K562 (cell line): Measurements from ENCODE around the gene STEEP1. TPM values are rescaled to one million over a fixed set of nuclear protein-coding genes. Genes with fewer than 3 reads are reported as not detected.

Experiments used
- ATAC-seq: fragments of 200-7000 bp; cut with Tn5 transposase; 3 replicates; pipeline ENCODE4 v1.9.1; 2020; ENCODE audit warnings: moderate library complexity
- BruUV-seq: library from RNA; stranded (reverse); fragments of 400-500 nt; replicated peaks from 2 replicates; lab custom pipeline; 2021; lab: Mats Ljungman, UMichigan
- CTCF ChIA-PET: fragments of 300-600 bp; formaldehyde crosslinking; extraction: SDS; loops from one replicate; lab custom pipeline; 2021; ENCODE audit warnings: low intra/inter-chr PET ratio; lab: Yijun Ruan, JAX
- POLR2A ChIA-PET: fragments of 300-600, 350-650 bp; sonication (Branson Sonifier 250); formaldehyde crosslinking; extraction: SDS; loops from one replicate; lab custom pipeline; 2021; ENCODE audit warnings: antibody characterized with exemption, inconsistent platforms; lab: Yijun Ruan, JAX
- DNase-seq, 4 experiments: peaks; one replicate each; pipeline versions ENCODE4 v3.0.0 to v3.0.0-alpha.2; 2011 to 2018; ENCODE audit warnings: low spot score in 3 of 4, mixed read lengths in 3 of 4; ENCODE audit errors: extremely low read depth in 1 of 4
- FAIRE-seq: peaks from 2 replicates; lab custom pipeline; 2011; peaks lifted over from hg19 to GRCh38; lab: Jason Lieb, UNC
- H2AFZ ChIP-seq: 2 replicates; pipeline ENCODE4 v1.6.0; 2011; ENCODE audit warnings: low read depth, low read length, control low read depth, inconsistent platforms
- H3K27ac ChIP-seq: fragments of 200-600 bp; 3 replicates; pipeline ENCODE4 v1.8.0; 2011; ENCODE audit warnings: low read depth, mild to moderate bottlenecking, control low read depth, inconsistent platforms, low read length, moderate library complexity, mixed read lengths; ENCODE audit errors: extremely low read depth
- H3K27me3 ChIP-seq, 2 experiments: fragments of 300-600 bp in 1 of 2; 2 replicates in 1 of 2; 3 replicates in 1 of 2; pipeline versions ENCODE4 v1.6.0 to v1.8.0; 2011; ENCODE audit warnings: inconsistent platforms in 2 of 2, low read length in 2 of 2, mild to moderate bottlenecking in 1 of 2, mixed read lengths in 1 of 2, moderate library complexity in 1 of 2; ENCODE audit not compliant: control insufficient read depth in 2 of 2, insufficient read depth in 2 of 2
- H3K36me3 ChIP-seq: fragments of 300-600 bp; 3 replicates; pipeline ENCODE4 v1.8.0; 2011; ENCODE audit warnings: mild to moderate bottlenecking, low read length, inconsistent platforms; ENCODE audit not compliant: control insufficient read depth, insufficient read depth
- H3K4me1 ChIP-seq, 2 experiments: fragments of 200-600 bp in 1 of 2; replicated peaks in 1 of 2; 2 replicates in 1 of 2; 3 replicates in 1 of 2; pipeline versions ENCODE4 v1.5.1 to v1.8.0; 2011; ENCODE audit warnings: inconsistent platforms in 2 of 2, low read length in 2 of 2, mild to moderate bottlenecking in 1 of 2, mixed read lengths in 1 of 2, moderate library complexity in 1 of 2; ENCODE audit not compliant: control insufficient read depth in 2 of 2, insufficient read depth in 2 of 2
- H3K4me2 ChIP-seq: 2 replicates; pipeline ENCODE4 v1.6.1; 2011; ENCODE audit warnings: low read length, control low read depth, inconsistent platforms, mixed read lengths; ENCODE audit not compliant: insufficient read depth
- H3K4me3 ChIP-seq: fragments of 200-600 bp; sonication (generic), shearing (Covaris generic); 2 replicates; pipeline ENCODE4 v1.5.1; 2016; ENCODE audit warnings: control low read depth, inconsistent platforms
- H3K79me2 ChIP-seq: fragments of 200-600 bp; 3 replicates; pipeline ENCODE4 v1.8.0; 2011; ENCODE audit warnings: low read length, inconsistent platforms; ENCODE audit not compliant: control insufficient read depth, insufficient read depth
- H3K9ac ChIP-seq, 2 experiments: 2 replicates each; pipeline versions ENCODE4 v1.6.0 to v1.6.1; 2011; ENCODE audit warnings: low read depth in 2 of 2, low read length in 2 of 2, control low read depth in 1 of 2, inconsistent platforms in 1 of 2, mild to moderate bottlenecking in 1 of 2, mixed read lengths in 1 of 2; ENCODE audit not compliant: insufficient read depth in 1 of 2
- H3K9me1 ChIP-seq: one replicate; pipeline ENCODE4 v1.6.0; 2011; ENCODE audit warnings: inconsistent platforms, mild to moderate bottlenecking, low read length, moderate library complexity; ENCODE audit not compliant: control insufficient read depth, insufficient read depth
- H3K9me3 ChIP-seq: replicated peaks from 2 replicates; pipeline ENCODE4 v1.5.1; 2011; ENCODE audit warnings: low read depth, low read length, inconsistent platforms; ENCODE audit not compliant: control insufficient read depth, insufficient read depth
- H4K20me1 ChIP-seq: replicated peaks from 2 replicates; pipeline ENCODE4 v1.6.1; 2011; ENCODE audit warnings: low read length, inconsistent platforms, mixed read lengths; ENCODE audit not compliant: control insufficient read depth, insufficient read depth
- CTCF ChIP-seq, 3 experiments: IDR thresholded peaks in 2 of 3; conservative IDR thresholded peaks in 1 of 3; 2 replicates each; pipeline ENCODE4 v1.5.1; 2011 to 2012; ENCODE audit warnings: low read length in 3 of 3, mild to moderate bottlenecking in 3 of 3, control low read depth in 2 of 3, improper control_type of control experiment in 1 of 3, inconsistent platforms in 1 of 3, low read depth in 1 of 3, mixed read lengths in 1 of 3, moderate library complexity in 1 of 3; ENCODE audit not compliant: insufficient read depth in 2 of 3
- WGBS: fragments of 100-300 bp; shearing (Covaris generic); methylation state at CpG from one replicate; pipeline ENCODE4 v1.1.6; 2016; ENCODE audit warnings: low coverage, mixed read lengths; ENCODE audit not compliant: insufficient coverage; ENCODE audit errors: missing lambda C conversion rate; 5-methylcytosine and 5-hydroxymethylcytosine counted together
- in situ Hi-C: fragments of 300-500 bp; cut with MboI; formaldehyde crosslinking; loops from 4 replicates; pipeline ENCODE4 v1.15.0; 2018; ENCODE audit warnings: inconsistent platforms, mixed read lengths
- intact Hi-C: fragments of 100-400 bp; cut with micrococcal nuclease; formaldehyde crosslinking; loops from 2 replicates; pipeline ENCODE4 v1.14.2; 2022
- polyA plus RNA-seq, 8 experiments: library from polyadenylated mRNA; depleted of rRNA in 4 of 8; stranded (reverse) in 5 of 8; unstranded in 3 of 8; fragments of >200 nt; fragmentation: Nextera tagmentation in 2 of 8; fragmentation: Illumina TruSeq in 1 of 8; extraction: Ambion mirVana in 2 of 8; extraction: Trizol in 1 of 8; gene quantifications; 2 replicates each; pipeline versions ENCODE4 v1.2.1 to v1.2.3, GENCODE V29; 2011 to 2014; ENCODE audit warnings: inconsistent platforms in 1 of 8, missing spikeins in 1 of 8
- total RNA-seq, 7 experiments: library from RNA; depleted of rRNA in 6 of 7; stranded (reverse); fragments of >200 nt in 6 of 7; fragmentation: Illumina TruSeq in 2 of 7; extraction: Trizol in 2 of 7; gene quantifications; 2 replicates each; pipeline versions ENCODE4 v1.2.1 to v1.2.3, GENCODE V29; 2011 to 2021; ENCODE audit warnings: low replicate concordance in 1 of 7
- TF ChIP-seq, protein P1 (sequence below): sonication (generic); formaldehyde crosslinking; IDR thresholded peaks from 2 replicates; pipeline ENCODE4 v1.8.1; 2023; ENCODE audit warnings: mild to moderate bottlenecking, missing genetic modification reagents, moderate library complexity

The STEEP1 gene
- total and polyA plus RNA-seq, 9 of the 15 experiments (the other 6 are each of a cell fraction or from before 2014, with no cell fraction given), result 15.0 to 73.7 (median 40.3) TPM

GRCh38 chrX:119539872-119540271 is 25.3 kb downstream of the STEEP1 start:
- FAIRE-seq (no peak), ATAC-seq (peak; percentile 75), DNase-seq (peak in 2 of 4 experiments; percentile 12 to 15)
- TF ChIP-seq CTCF (IDR thresholded peaks at IDR 0.05 in 2 of 3, conservative IDR thresholded peaks at IDR 0.05 in 1 of 3; ENCODE audit: insufficient read depth in 2 of 3, low read depth in 1 of 3, low read length in 3 of 3), result peak; percentile 25 to 46 (median 32); a peak in 4 of 6 replicates
- TF ChIP-seq, protein P1, sequence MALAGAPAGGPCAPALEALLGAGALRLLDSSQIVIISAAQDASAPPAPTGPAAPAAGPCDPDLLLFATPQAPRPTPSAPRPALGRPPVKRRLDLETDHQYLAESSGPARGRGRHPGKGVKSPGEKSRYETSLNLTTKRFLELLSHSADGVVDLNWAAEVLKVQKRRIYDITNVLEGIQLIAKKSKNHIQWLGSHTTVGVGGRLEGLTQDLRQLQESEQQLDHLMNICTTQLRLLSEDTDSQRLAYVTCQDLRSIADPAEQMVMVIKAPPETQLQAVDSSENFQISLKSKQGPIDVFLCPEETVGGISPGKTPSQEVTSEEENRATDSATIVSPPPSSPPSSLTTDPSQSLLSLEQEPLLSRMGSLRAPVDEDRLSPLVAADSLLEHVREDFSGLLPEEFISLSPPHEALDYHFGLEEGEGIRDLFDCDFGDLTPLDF (CRISPR knock-in tag), result no peak
- Histone ChIP-seq H3K4me1 (no peaks in the 10 kb centered on the region; a peak in 1 of 5 replicates), H4K20me1 (no peaks in the 10 kb centered on the region; the same call in 1 of the 2 replicates), H3K27ac (no peak overlapping the region), H3K4me2 (no peak overlapping the region), H3K9me1 (peaks cover 3% of the 10 kb centered on the region), H3K4me3 (no peak overlapping the region), H3K27me3 (no peaks in the 10 kb centered on the region), H3K9ac (no peak overlapping the region), H3K36me3 (peaks cover 21% of the 10 kb centered on the region; the same call in 2 of the 3 replicates), H2AFZ (no peak overlapping the region), H3K79me2 (no peaks in the 10 kb centered on the region), H3K9me3 (no peaks in the 10 kb centered on the region)
- BruUV-seq, result no TSS peak
- intact Hi-C loops, result no loop called here
- ChIA-PET CTCF (interaction anchor here (0.5 kb wide), 1 partner anchor 49 kb away, joined by 3 read pairs; no protein-coding TSS in a partner anchor), POLR2A (no interaction called here)
- in situ Hi-C loops, result no loop called here
- WGBS, result 8% methylated on average over 2 of the region's 2 CpGs
